G401.6 (cell line): ENCODE data around the gene CDK14.

Experiments used
- FAIRE-seq: peaks from 2 replicates; lab custom pipeline; 2012; peaks lifted over from hg19 to GRCh38; lab: Jason Lieb, UNC

Gene CDK14

GRCh38 chr7:90850066-90850465 is 253.9 kb downstream of the CDK14 start:
- FAIRE-seq = no peak

DNA sequence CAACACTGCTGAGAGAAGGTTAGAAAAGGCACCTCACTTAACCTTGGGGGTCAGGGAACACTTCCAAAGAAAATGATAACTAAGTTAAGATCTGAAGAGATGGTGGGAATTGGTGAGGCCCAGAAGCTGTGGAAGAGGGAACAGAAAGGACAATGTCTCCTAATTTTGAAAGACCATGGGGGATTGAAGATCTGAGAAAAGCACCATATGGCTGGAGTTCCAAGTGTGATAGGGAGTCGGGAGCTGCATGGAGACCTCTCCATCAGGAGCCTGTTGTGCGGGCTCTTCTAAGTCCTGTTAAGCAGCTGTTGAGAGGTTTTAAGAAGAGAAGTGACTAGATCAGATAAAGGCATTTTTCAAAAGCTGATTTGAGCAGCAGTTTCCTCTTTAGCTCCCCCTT is 254.3 kb downstream of the CDK14 start:
- no peak for FAIRE-seq

- no peak for FAIRE-seq
Observed at GRCh38 chr7:90853205-90853604, 257.1 kb downstream of the CDK14 start.

GRCh38 chr7:90856351-90857070 is 260.4 kb downstream of the CDK14 start:
- FAIRE-seq = no peak

- no peak for FAIRE-seq
Observed at GRCh38 chr7:90857603-90858002, 261.5 kb downstream of the CDK14 start.

- no peak for FAIRE-seq
Observed at GRCh38 chr7:90858546-90858945, 262.4 kb downstream of the CDK14 start.

DNA sequence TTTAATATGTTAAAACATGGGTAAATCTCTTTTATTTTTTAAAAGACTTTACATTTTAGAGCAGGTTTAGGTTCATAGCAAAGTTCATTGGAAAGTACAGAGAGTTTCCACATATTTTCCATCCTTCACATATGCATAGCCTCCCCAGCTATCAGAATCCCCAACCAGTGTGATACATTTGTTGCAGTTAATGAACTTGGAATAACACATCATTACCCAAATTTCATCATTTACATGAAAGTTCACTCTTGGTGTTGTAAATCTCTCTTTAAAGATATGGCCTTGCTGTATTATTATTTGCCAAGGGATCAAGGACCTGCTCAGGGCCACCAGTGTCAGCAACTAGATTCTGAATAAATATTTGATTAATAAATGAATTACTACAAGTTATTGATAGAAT is 263.4 kb downstream of the CDK14 start:
- FAIRE-seq = no peak

GRCh38 chr7:90864088-90864487 is 268.0 kb downstream of the CDK14 start:
- no peak for FAIRE-seq

GRCh38 chr7:90869335-90869734 is 273.2 kb downstream of the CDK14 start:
- FAIRE-seq = no peak

DNA sequence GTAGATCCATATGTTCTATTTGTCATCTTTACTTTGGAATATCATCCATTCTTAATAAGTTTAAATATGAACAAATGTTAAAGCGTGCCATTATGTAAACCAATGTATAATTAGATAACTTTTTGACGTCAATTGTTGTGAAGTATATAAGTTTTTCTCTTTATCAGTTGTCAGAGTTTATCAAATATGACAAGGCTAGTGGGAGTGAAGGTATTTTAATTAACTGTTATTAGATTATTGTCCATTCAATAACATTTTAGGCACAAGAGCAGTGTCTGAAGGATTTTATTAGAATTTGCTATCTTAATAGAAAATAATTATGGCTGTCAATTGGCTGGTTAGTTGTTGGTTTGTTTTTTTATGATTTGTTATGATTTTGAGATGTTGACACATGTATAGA is 280.6 kb downstream of the CDK14 start:
- no peak for FAIRE-seq

DNA sequence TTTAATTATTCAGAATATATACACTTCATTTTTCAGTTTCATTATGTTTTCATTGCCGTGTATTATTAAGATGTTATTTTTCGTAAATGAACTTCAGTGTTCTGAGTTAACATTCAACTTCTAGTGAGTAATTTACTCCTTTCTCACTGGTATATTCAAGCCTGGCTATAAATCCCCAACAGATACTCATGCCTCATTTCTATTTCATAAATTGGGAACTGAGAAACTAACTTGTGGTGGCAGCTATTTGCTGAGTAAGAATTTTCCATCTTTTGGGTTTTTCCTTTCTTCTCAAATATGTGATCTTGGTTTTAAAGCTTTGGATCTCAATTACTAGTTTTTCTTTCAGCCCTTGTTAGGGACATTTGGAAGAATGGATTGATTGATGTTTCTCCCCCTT is 281.1 kb downstream of the CDK14 start:
- FAIRE-seq = no peak

- no peak for FAIRE-seq
Observed at GRCh38 chr7:90879924-90880323, 283.8 kb downstream of the CDK14 start.

- FAIRE-seq = no peak
Observed at GRCh38 chr7:90886416-90886815, 290.3 kb downstream of the CDK14 start.

DNA sequence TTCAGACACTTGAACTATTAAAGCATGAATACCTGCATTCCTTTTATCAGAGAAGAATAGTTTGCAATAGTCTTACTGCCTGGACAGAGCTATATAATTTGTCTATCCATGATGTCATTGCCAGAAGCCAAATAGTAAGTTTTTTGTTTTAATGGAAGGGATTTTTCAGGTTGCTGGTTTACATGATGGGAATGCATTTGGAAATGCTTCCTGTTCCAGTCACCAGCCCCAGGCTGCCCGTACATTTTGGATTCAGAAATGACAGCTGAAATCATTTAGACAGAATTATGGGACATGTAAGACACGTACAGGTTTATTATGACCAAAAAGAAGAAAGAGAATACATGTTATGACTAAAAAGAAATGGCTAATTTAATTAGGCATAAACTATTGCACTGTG is 293.1 kb downstream of the CDK14 start:
- FAIRE-seq = no peak

GRCh38 chr7:90889644-90890043 is 293.5 kb downstream of the CDK14 start:
- no peak for FAIRE-seq

- no peak for FAIRE-seq
Observed at GRCh38 chr7:90891529-90891928, 295.4 kb downstream of the CDK14 start.

- no peak for FAIRE-seq
Observed at GRCh38 chr7:90892213-90892612, 296.1 kb downstream of the CDK14 start.

GRCh38 chr7:90894122-90894521 is 298.0 kb downstream of the CDK14 start:
- FAIRE-seq = no peak

DNA sequence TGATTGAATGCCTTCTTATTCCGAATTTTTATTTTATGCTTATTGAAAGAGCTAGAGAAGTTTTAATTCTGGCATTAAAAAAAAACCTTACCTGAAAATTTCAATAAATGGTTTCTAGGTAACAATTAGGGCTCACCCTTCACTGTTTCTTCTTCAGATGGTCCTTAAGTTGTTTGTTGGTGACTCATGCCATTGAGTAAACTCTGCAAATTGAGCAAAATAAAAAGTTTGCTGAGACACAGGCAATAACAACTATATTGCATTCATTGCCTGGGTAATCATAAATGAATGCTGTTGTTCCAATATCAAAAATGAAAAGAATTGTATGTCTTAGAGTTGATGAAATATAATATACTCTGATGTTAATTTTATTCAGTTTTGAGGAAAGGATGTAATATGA is 300.3 kb downstream of the CDK14 start:
- no peak for FAIRE-seq

DNA sequence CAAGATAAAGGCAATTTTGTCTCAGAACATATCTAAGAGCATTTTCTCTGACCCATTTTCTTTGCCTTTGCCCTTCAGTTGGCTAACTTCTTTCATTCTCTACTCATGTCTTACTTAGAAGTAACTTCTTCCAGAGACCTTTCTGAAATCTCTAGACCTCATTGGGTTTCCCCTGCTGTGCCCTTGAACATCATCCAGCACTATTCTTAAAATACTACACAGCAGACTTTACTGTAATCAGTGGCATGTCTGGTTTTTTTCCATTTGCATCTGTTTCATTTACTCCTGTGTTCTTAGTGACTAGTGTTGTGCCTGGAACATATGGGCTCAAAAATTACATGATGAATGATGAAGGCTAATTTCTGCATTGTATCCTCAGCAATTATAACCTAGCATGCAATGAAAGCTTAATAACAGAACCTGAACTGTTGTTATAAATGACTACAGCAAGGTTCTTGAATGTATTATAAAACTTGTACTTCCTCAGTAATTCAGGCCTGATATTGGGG is 301.9 kb downstream of the CDK14 start:
- FAIRE-seq = no peak

DNA sequence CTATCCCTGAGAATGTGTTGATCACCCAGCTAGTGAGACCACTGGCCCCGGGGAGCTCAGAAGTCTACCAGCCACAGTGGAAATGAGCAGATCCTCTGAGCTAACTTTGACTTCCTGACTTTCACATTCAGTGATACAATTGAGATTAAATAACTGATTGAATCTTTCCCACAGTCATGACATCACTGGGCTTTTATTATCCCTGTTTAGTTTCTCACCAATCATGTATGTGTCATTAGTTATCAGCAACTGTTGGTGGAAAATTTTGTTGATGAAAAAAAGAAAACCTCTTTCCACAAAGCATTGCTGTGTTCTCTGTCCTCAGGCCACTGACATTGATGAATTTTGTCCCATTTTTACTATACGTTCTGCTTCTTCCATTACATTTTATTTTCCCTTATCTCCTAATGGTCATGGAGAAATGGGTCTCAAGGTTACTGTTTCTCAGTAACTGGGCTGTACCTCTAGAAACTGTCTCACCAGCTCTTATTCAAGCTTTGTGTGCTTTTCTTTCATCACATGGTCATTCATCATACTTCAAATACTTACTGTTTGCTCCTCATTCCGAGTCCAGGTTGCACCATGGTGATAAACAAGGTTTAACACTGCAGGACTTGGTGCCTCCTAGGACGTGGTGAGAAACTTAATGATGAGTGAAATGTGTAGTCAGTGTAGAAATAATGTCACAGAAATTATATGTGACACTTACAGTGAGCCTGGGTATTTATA is 304.7 kb downstream of the CDK14 start:
- FAIRE-seq = no peak

- no peak for FAIRE-seq
Observed at GRCh38 chr7:90903841-90904240, 307.7 kb downstream of the CDK14 start.

- FAIRE-seq = no peak
Observed at GRCh38 chr7:90910136-90910535, 314.0 kb downstream of the CDK14 start.

GRCh38 chr7:90916319-90916718 is 320.2 kb downstream of the CDK14 start:
- no peak for FAIRE-seq
